Measurements from ENCODE around the gene WIZ.

- TF ChIP-seq, protein P1, sequence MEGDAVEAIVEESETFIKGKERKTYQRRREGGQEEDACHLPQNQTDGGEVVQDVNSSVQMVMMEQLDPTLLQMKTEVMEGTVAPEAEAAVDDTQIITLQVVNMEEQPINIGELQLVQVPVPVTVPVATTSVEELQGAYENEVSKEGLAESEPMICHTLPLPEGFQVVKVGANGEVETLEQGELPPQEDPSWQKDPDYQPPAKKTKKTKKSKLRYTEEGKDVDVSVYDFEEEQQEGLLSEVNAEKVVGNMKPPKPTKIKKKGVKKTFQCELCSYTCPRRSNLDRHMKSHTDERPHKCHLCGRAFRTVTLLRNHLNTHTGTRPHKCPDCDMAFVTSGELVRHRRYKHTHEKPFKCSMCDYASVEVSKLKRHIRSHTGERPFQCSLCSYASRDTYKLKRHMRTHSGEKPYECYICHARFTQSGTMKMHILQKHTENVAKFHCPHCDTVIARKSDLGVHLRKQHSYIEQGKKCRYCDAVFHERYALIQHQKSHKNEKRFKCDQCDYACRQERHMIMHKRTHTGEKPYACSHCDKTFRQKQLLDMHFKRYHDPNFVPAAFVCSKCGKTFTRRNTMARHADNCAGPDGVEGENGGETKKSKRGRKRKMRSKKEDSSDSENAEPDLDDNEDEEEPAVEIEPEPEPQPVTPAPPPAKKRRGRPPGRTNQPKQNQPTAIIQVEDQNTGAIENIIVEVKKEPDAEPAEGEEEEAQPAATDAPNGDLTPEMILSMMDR (conservative IDR thresholded peaks at IDR 0.05; ENCODE audit: low read depth in 2 of 2): no peak
- TF ChIP-seq POLR2AphosphoS5 (IDR thresholded peaks at IDR 0.05; ENCODE audit: low read depth) (no peak), CREB1 (CRISPR knock-in tag; IDR thresholded peaks at IDR 0.05; ENCODE audit: low read depth) (no peak), EZH2 (IDR thresholded peaks at IDR 0.05; ENCODE audit: low read depth, unreplicated experiment) (no peak), STAT1 (IDR thresholded peaks at IDR 0.05; ENCODE audit: unreplicated experiment) (no peak), EZH2phosphoT487 (IDR thresholded peaks at IDR 0.05; ENCODE audit: unreplicated experiment) (no peak), ETS1 (IDR thresholded peaks at IDR 0.05) (no peak), NANOG (IDR thresholded peaks at IDR 0.05; ENCODE audit: borderline replicate concordance) (no peak), JUNB (IDR thresholded peaks at IDR 0.05; ENCODE audit: unreplicated experiment) (no peak), ZNF331 (CRISPR knock-in tag; IDR thresholded peaks at IDR 0.05; ENCODE audit: low read depth) (no peak), ZNF114 (CRISPR knock-in tag; IDR thresholded peaks at IDR 0.05) (no peak), ZNF462 (CRISPR knock-in tag; IDR thresholded peaks at IDR 0.05) (no peak)
- TF ChIP-seq, protein P2, sequence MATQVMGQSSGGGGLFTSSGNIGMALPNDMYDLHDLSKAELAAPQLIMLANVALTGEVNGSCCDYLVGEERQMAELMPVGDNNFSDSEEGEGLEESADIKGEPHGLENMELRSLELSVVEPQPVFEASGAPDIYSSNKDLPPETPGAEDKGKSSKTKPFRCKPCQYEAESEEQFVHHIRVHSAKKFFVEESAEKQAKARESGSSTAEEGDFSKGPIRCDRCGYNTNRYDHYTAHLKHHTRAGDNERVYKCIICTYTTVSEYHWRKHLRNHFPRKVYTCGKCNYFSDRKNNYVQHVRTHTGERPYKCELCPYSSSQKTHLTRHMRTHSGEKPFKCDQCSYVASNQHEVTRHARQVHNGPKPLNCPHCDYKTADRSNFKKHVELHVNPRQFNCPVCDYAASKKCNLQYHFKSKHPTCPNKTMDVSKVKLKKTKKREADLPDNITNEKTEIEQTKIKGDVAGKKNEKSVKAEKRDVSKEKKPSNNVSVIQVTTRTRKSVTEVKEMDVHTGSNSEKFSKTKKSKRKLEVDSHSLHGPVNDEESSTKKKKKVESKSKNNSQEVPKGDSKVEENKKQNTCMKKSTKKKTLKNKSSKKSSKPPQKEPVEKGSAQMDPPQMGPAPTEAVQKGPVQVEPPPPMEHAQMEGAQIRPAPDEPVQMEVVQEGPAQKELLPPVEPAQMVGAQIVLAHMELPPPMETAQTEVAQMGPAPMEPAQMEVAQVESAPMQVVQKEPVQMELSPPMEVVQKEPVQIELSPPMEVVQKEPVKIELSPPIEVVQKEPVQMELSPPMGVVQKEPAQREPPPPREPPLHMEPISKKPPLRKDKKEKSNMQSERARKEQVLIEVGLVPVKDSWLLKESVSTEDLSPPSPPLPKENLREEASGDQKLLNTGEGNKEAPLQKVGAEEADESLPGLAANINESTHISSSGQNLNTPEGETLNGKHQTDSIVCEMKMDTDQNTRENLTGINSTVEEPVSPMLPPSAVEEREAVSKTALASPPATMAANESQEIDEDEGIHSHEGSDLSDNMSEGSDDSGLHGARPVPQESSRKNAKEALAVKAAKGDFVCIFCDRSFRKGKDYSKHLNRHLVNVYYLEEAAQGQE (IDR thresholded peaks at IDR 0.05; ENCODE audit: unreplicated experiment): no peak
These were observed 13.0 kb downstream of the WIZ start for GRCh38 chr19:15436826-15437110.
